ENCODE measurements around the gene MFSD11.
"Not testable (repeated sequence)": the region's sequence is repeated elsewhere in the genome, so short reads cannot be mapped to it uniquely, and the experiment has no call there.

MFSD11 gene

GRCh38 chr17:76709077-76709950 is 28.6 kb upstream of the MFSD11 start:
- no peak for DNase-seq

- not testable (repeated sequence) for DNase-seq
Observed at GRCh38 chr17:76709951-76710862, 27.7 kb upstream of the MFSD11 start.

GRCh38 chr17:76710863-76711611 is 26.9 kb upstream of the MFSD11 start, which contains the start of gene MXRA7:
Gene MXRA7 (minus strand): TSS chr17:76710965. CDS start chr17:76710946, 19 bp downstream.
- DNase-seq: peak; percentile 62

- DNase-seq: not testable (repeated sequence)
Observed at GRCh38 chr17:76712321-76712720, 25.6 kb upstream of the MFSD11 start.

- DNase-seq: no peak
Observed at GRCh38 chr17:76713765-76714164, 24.2 kb upstream of the MFSD11 start.

- no peak for DNase-seq
Observed at GRCh38 chr17:76714336-76714735, 23.6 kb upstream of the MFSD11 start.

- DNase-seq: peak; percentile 77
Observed at GRCh38 chr17:76714822-76715495, 23.0 kb upstream of the MFSD11 start.

GRCh38 chr17:76715496-76715830 is 22.5 kb upstream of the MFSD11 start:
- DNase-seq: no peak

- peak; percentile 29 for DNase-seq
Observed at GRCh38 chr17:76716146-76716838, 21.6 kb upstream of the MFSD11 start.

GRCh38 chr17:76716839-76717215 is 21.1 kb upstream of the MFSD11 start:
- no peak for DNase-seq

- no peak for DNase-seq
Observed at GRCh38 chr17:76718516-76718915, 19.4 kb upstream of the MFSD11 start.

GRCh38 chr17:76720211-76720610 is 17.7 kb upstream of the MFSD11 start:
- DNase-seq: no peak

- DNase-seq: no peak
Observed at GRCh38 chr17:76720941-76721340, 17.0 kb upstream of the MFSD11 start.

GRCh38 chr17:76721463-76721862 is 16.5 kb upstream of the MFSD11 start:
- DNase-seq: no peak

GRCh38 chr17:76722279-76722678 is 15.6 kb upstream of the MFSD11 start:
- no peak for DNase-seq

- not testable (repeated sequence) for DNase-seq
Observed at GRCh38 chr17:76722977-76723376, 14.9 kb upstream of the MFSD11 start.

GRCh38 chr17:76723812-76724211 is 14.1 kb upstream of the MFSD11 start:
- DNase-seq: no peak

GRCh38 chr17:76725580-76726230 is 12.2 kb upstream of the MFSD11 start:
- peak; percentile 79 for DNase-seq

GRCh38 chr17:76726231-76726775 is 11.6 kb upstream of the MFSD11 start, which contains the start of gene JMJD6:
Gene JMJD6 (minus strand): TSS chr17:76726606. CDS start chr17:76726475, 131 bp downstream.
- DNase-seq: peak; percentile 96
